Temporal lobe (tissue), 2 donors: Measurements from ENCODE around the gene C1QTNF6. TPM values are rescaled to one million over a fixed set of nuclear protein-coding genes. Genes with fewer than 3 reads are reported as not detected.

Experiments used
- small RNA-seq: library from RNA; depleted of rRNA; stranded (forward); fragments of <200 nt; gene quantifications from one replicate; pipeline ENCODE3, GENCODE V24; 2014; ENCODE audit warnings: low replicate concordance
- total RNA-seq: library from RNA; depleted of rRNA; stranded (reverse); fragments of >200 nt; gene quantifications from one replicate; pipeline ENCODE4 v1.2.3, GENCODE V29; 2014

Gene C1QTNF6
- total RNA-seq, 1 donor from 2014 or later, result 2.0 TPM

Small RNAs within 50 kb of the gene (small RNA-seq; reads per million reads assigned to genes)
- gene Z82188.1, result not detected

Other genes with a start within 250 kb of the C1QTNF6 start
- gene TST, start 168.8 kb downstream of the C1QTNF6 start, total RNA-seq, result 3.2 TPM
- gene MPST, start 168.5 kb downstream of the C1QTNF6 start, total RNA-seq, result 15.7 TPM
- 21.6 TPM for gene KCTD17, start 136.5 kb downstream of the C1QTNF6 start, total RNA-seq
- under 0.01 TPM for gene TMPRSS6, start 78.5 kb downstream of the C1QTNF6 start, total RNA-seq
- 0.25 TPM for gene IL2RB, start 38.3 kb downstream of the C1QTNF6 start, total RNA-seq
- under 0.01 TPM for gene SSTR3, start 24.2 kb upstream of the C1QTNF6 start, total RNA-seq
- gene RAC2, start 56.0 kb upstream of the C1QTNF6 start, total RNA-seq, result 0.25 TPM
- gene CYTH4, start 94.3 kb upstream of the C1QTNF6 start, total RNA-seq, result 0.98 TPM
- 21.6 TPM for gene ELFN2, start 239.2 kb upstream of the C1QTNF6 start, total RNA-seq